Fibroblast of lung (primary cell): ENCODE results near the gene GNAZ. TPM values are rescaled to one million over a fixed set of nuclear protein-coding genes. Genes with fewer than 3 reads are reported as not detected.

Experiments
- DNase-seq, 2 donors: peaks; one replicate each; pipeline versions ENCODE4 v3.0.0 to v3.0.0-alpha.2; 2010; ENCODE audit warnings: low read depth in 2 of 2
- H2AFZ ChIP-seq: 2 replicates; pipeline ENCODE4 v1.5.1; 2012; ENCODE audit warnings: low read length, control low read depth, inconsistent platforms
- H3K27ac ChIP-seq: 2 replicates; pipeline ENCODE4 v1.5.1; 2011; ENCODE audit warnings: low read length, control low read depth; ENCODE audit not compliant: insufficient read depth
- H3K27me3 ChIP-seq: 2 replicates; pipeline ENCODE4 v1.5.1; 2011; ENCODE audit warnings: mild to moderate bottlenecking, low read length; ENCODE audit not compliant: control insufficient read depth, insufficient read depth
- H3K36me3 ChIP-seq: 2 replicates; pipeline ENCODE4 v1.5.1; 2011; ENCODE audit warnings: low read length; ENCODE audit not compliant: control insufficient read depth, insufficient read depth
- H3K4me1 ChIP-seq: 2 replicates; pipeline ENCODE4 v1.5.1; 2011; ENCODE audit warnings: low read length; ENCODE audit not compliant: control insufficient read depth, insufficient read depth; ENCODE audit errors: extremely low read depth
- H3K4me2 ChIP-seq: 2 replicates; pipeline ENCODE4 v1.5.1; 2011; ENCODE audit warnings: low read length, control low read depth; ENCODE audit not compliant: insufficient read depth; ENCODE audit errors: extremely low read depth
- H3K4me3 ChIP-seq, 4 experiments: fragments of 200-600 bp in 1 of 4; sonication (generic) in 1 of 4; replicated peaks in 1 of 4; 2 replicates each; pipeline ENCODE4 v1.5.1; 2011 to 2016; ENCODE audit warnings: low read length in 4 of 4, low read depth in 3 of 4, mild to moderate bottlenecking in 3 of 4, control low read depth in 2 of 4, inconsistent platforms in 1 of 4, mixed read lengths in 1 of 4; ENCODE audit not compliant: insufficient read depth in 1 of 4; ENCODE audit errors: control extremely low read depth in 1 of 4
- H3K79me2 ChIP-seq: 2 replicates; pipeline ENCODE4 v1.5.1; 2012; ENCODE audit warnings: mild to moderate bottlenecking, low read length, inconsistent platforms; ENCODE audit not compliant: control insufficient read depth, insufficient read depth
- H3K9ac ChIP-seq: 2 replicates; pipeline ENCODE4 v1.5.1; 2011; ENCODE audit warnings: mild to moderate bottlenecking, low read length, control low read depth; ENCODE audit not compliant: insufficient read depth
- H3K9me3 ChIP-seq: 2 replicates; pipeline ENCODE4 v1.5.1; 2012; ENCODE audit warnings: low read depth, low read length; ENCODE audit not compliant: control insufficient read depth, insufficient read depth
- H4K20me1 ChIP-seq: 2 replicates; pipeline ENCODE4 v1.5.1; 2011; ENCODE audit warnings: low read length; ENCODE audit not compliant: control insufficient read depth, insufficient read depth; ENCODE audit errors: extremely low read depth
- EZH2 ChIP-seq: IDR thresholded peaks from 2 replicates; pipeline ENCODE4 v1.5.1; 2012; ENCODE audit warnings: low read length, control low read depth, mild to moderate bottlenecking; ENCODE audit errors: missing control alignments
- polyA plus RNA-seq, 2 donors: library from polyadenylated mRNA; depleted of rRNA in 1 of 2; stranded (reverse) in 1 of 2; unstranded in 1 of 2; fragments of >200 nt; gene quantifications; 2 replicates each; pipeline ENCODE4 v1.2.1, GENCODE V29; 2011 to 2012; ENCODE audit warnings: missing spikeins in 1 of 2
- total RNA-seq: library from RNA; depleted of rRNA; stranded (reverse); fragments of >200 nt; gene quantifications from 2 replicates; pipeline ENCODE4 v1.2.1, GENCODE V29; 2014
- TF ChIP-seq, protein P1 (sequence below), 2 donors: IDR thresholded peaks in 1 of 2; conservative IDR thresholded peaks in 1 of 2; 1 replicate in 1 of 2; 2 replicates in 1 of 2; pipeline ENCODE4 v1.5.1; 2011 to 2012; ENCODE audit warnings: low read length in 2 of 2, control low read depth in 1 of 2, inconsistent platforms in 1 of 2, low read depth in 1 of 2, mild to moderate bottlenecking in 1 of 2

Gene GNAZ
- total and polyA plus RNA-seq, 2 donors (not counting 1 experiment from before 2014, with no cell fraction given), result 0.22 to 1.7 TPM

DNA sequence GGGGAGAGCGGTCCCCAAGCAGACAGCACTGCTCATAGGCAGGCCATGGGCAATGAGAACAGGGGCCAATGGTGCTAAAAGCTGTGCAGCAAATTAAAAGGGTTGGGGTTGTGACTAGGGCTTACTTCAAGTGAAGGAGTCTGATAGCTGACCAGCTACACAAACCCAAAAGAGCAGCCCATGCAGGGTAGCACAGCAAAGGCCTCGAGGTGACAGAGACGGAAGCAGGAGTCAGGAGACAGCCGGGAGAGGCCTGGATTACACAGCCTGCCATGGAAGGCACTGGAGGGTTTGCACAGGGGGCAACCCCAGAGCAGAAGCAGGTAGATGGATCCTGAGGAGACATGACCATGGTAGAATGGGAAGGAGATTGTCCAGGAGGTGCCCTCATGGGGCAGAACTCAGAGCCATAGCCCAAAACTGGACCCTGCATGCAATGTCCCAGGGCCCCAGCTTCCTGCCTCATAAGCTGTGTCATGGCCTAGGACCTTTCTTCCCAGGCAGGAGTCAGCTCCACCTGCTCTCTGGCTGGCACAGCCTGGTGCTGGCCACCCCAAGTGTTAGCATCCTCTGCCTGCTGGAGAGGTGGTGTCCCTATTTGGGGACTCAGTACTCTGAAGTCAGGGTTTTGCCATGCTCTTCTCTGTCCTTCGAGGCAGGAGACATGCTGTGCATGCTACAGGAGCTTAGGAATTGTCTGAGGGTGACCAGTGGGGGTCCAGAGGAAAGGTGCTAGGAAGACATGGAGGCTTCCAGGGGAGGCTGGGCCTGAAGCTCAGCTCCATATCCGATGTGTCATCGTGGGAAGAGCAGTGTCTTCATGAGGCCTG, 38.1 kb downstream of the GNAZ start:
- no peak overlapping the region for H3K9ac ChIP-seq
- H3K4me2 ChIP-seq, result no peak overlapping the region
- no peaks in the 10 kb centered on the region for H3K27me3 ChIP-seq
- DNase-seq, result no peak
- H2AFZ ChIP-seq, result no peak overlapping the region
- no peaks in the 10 kb centered on the region for H3K4me1 ChIP-seq
- H3K27ac ChIP-seq, result no peak overlapping the region
- no peaks in the 10 kb centered on the region for H3K79me2 ChIP-seq
- TF ChIP-seq EZH2, result no peak
- TF ChIP-seq, protein P1, sequence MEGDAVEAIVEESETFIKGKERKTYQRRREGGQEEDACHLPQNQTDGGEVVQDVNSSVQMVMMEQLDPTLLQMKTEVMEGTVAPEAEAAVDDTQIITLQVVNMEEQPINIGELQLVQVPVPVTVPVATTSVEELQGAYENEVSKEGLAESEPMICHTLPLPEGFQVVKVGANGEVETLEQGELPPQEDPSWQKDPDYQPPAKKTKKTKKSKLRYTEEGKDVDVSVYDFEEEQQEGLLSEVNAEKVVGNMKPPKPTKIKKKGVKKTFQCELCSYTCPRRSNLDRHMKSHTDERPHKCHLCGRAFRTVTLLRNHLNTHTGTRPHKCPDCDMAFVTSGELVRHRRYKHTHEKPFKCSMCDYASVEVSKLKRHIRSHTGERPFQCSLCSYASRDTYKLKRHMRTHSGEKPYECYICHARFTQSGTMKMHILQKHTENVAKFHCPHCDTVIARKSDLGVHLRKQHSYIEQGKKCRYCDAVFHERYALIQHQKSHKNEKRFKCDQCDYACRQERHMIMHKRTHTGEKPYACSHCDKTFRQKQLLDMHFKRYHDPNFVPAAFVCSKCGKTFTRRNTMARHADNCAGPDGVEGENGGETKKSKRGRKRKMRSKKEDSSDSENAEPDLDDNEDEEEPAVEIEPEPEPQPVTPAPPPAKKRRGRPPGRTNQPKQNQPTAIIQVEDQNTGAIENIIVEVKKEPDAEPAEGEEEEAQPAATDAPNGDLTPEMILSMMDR (conservative IDR thresholded peaks at IDR 0.05 in 1 of 2, IDR thresholded peaks at IDR 0.05 in 1 of 2; ENCODE audit: low read depth in 1 of 2, low read length in 2 of 2), result no peak
- no peaks in the 10 kb centered on the region for H4K20me1 ChIP-seq
- H3K36me3 ChIP-seq, result no peaks in the 10 kb centered on the region
- no peak overlapping the region for H3K4me3 ChIP-seq
- H3K9me3 ChIP-seq, result no peaks in the 10 kb centered on the region

DNA sequence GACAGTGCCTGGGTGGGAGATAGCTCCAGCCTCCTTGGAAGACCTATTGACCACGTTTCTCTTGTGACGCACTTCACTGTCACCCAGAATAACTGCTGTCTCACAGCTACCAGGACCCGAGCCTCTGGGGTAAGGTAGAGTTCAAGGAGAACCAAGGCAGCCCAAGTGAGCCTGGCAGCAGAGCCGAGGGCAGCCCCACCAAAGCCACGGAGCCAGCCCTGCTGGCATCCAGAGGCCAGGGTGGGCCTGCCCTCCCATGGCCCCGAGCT, 38.7 kb downstream of the GNAZ start:
- H3K9ac ChIP-seq, result no peak overlapping the region
- TF ChIP-seq, protein P1 (conservative IDR thresholded peaks at IDR 0.05 in 1 of 2, IDR thresholded peaks at IDR 0.05 in 1 of 2; ENCODE audit: low read depth in 1 of 2, low read length in 2 of 2), result no peak
- no peak for TF ChIP-seq EZH2
- no peaks in the 10 kb centered on the region for H3K79me2 ChIP-seq
- H3K27me3 ChIP-seq, result no peaks in the 10 kb centered on the region
- no peaks in the 10 kb centered on the region for H3K9me3 ChIP-seq
- H3K4me3 ChIP-seq, result no peak overlapping the region
- H3K4me1 ChIP-seq, result no peaks in the 10 kb centered on the region
- H2AFZ ChIP-seq, result no peak overlapping the region
- no peak overlapping the region for H3K27ac ChIP-seq
- no peak overlapping the region for H3K4me2 ChIP-seq
- no peaks in the 10 kb centered on the region for H3K36me3 ChIP-seq
- H4K20me1 ChIP-seq, result no peaks in the 10 kb centered on the region
- no peak for DNase-seq

DNA sequence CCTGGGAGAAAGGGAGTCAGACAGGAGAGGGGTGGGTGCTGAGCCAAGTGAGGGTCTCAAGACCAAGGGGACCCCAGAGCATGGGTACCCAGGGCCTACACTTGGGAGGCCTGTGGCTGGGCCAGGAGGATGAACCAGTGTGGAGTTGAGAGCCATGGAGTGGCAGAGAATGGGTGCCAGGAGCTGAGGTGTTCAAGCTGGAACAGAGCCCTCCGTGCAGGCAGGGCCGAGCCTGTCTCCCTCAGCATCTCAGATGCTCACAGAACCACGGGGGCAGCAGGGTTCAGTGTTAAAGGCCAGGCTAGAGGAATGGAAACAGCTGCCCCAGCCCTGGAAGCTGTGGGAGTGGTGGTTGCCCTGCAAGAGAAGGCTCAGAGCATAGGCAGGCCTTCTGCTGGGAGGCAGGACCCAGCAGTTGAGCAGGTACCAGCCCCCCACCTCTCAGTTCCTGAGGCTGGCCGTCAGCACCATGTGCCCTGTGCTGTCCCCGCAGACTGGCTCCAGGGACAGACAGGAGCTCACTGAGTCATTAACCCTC, 39.2 kb downstream of the GNAZ start:
- Histone ChIP-seq H4K20me1 (no peaks in the 10 kb centered on the region), H3K9ac (no peak overlapping the region), H3K4me3 (no peak overlapping the region), H3K4me2 (no peak overlapping the region), H2AFZ (no peak overlapping the region), H3K9me3 (no peaks in the 10 kb centered on the region), H3K79me2 (no peaks in the 10 kb centered on the region), H3K4me1 (no peaks in the 10 kb centered on the region), H3K27me3 (no peaks in the 10 kb centered on the region), H3K36me3 (no peaks in the 10 kb centered on the region), H3K27ac (no peak overlapping the region)
- DNase-seq, result no peak
- no peak for TF ChIP-seq EZH2
- TF ChIP-seq, protein P1 (conservative IDR thresholded peaks at IDR 0.05 in 1 of 2, IDR thresholded peaks at IDR 0.05 in 1 of 2; ENCODE audit: low read depth in 1 of 2, low read length in 2 of 2), result no peak
